NCI-H2227 treated with DMSO at 0.1 percent for 48 hours (cell line): ENCODE measurements around the gene TMEM182.

Source experiments
- DNase-seq: peaks from one replicate; lab custom pipeline; 2025; lab: John Stamatoyannopoulos, UW

The TMEM182 gene

DNA sequence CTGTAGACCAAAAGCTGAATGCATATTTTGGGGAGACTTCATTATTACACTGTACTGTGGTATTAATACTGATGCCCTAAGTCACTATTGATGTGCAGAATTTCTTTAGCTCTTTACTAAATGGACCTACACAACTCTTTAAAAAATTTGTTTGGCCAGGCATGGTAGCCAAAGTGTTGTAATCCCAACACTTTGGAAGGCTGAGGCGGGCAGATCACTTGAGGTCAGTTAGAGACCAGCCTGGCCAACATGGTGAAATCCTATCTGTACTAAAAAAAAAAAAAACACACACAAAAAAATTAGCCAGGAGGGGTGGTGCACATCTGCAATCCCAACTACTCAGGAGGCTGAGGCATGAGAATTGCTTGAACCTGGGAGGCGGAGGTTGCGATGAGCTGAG lies 6.4 kb downstream of the TMEM182 start:
- no peak for DNase-seq

DNA sequence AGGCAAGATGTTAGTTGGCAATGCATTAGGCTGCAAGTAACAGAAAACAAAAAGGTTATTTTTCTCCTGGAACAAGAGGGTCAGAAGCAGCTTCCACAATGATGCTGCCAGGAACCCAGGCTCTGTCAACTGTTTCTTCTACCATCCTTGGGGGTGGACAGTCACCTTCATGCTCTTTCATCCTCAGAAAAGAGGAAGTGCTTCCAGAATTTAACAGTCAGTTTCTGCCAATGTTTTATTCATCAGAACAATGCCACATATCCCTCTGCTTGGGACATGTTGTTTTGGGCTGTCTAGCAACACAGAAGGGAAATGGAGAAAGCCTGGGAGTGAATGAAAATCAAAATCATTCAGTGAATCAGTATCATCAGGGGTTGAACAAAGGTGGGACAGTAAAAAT lies 7.1 kb downstream of the TMEM182 start:
- DNase-seq: no peak

DNA sequence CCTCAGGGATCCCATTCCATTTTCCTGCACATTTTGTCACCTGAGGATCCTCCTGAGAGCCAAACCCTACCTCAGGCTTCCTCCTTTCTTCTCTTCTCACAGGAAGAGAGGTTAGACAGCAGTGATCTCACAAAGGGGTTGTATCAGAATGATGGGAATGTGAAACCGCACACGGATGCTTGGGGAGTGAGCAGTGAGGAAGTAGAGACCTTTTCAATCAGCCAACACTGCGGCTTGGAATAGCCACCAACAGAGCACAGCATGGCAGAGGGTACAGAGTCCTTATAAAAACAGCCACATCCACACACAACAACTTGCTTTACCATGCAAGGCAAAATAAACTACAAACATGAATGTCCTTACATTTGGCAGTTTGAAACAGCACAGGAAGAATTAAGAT lies 8.7 kb downstream of the TMEM182 start:
- no peak for DNase-seq

DNA sequence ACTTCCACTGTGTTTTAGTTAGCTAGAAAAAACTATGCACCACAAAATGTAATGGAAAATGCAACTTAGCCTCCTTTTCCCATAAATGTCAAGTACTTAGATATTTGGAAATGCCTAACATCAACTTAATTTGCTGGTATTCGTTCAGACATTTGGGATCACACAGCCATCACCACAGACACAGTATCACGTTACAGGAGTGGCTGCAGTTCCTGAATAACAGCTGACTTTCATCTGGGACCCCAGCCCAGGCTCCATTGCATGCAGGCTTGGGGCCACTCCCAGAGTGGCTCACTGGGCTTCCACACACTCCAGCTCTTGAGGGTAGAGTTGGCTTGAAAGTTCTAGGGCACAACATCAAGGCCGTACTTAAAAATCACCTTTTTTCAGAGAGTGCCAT lies 9.3 kb downstream of the TMEM182 start:
- no peak for DNase-seq

DNA sequence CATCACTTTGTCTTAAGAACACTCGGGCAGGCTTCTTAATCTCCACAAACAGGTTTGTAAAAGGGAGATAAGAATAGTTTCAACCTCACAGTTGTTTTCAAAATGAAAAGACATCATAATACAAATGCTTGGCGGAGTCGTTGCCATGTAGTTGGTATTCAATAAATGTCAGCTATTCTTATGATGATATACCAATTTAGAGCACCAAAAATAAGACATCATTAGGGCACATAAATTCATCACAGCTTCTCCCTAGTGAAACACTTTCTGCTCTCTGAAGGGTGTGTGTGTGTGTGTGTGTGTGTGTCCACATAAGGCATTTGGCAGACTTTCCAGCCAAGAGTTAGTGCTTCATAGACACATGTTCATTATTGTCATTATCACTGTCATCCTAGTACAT lies 10.8 kb downstream of the TMEM182 start:
- no peak for DNase-seq

DNA sequence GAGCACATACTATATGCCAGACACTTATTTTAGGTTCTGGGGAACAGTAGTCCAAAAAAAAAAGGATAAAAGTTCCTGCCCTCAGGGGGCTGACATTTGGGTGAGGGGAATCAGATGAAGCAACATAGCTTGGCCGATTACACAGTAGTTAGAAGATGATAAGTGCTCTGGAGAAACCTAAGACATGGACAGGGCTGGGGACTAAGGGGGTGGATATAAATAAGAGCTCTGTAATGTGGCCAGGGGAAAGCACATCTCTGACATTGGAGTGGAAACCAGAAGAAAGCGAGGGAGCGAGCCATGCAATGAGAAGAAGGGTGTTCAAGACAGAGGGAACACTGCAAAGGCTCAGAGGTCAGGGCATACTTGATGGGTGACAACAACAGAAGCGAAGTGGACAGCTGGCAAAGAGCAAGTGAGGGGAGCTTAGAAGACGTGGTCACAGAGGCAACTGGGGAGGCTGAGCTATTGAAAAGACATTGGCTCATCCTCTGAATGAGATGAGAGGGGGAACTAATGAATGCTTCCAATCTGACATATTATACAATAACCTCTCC lies 11.4 kb downstream of the TMEM182 start:
- DNase-seq: no peak

DNA sequence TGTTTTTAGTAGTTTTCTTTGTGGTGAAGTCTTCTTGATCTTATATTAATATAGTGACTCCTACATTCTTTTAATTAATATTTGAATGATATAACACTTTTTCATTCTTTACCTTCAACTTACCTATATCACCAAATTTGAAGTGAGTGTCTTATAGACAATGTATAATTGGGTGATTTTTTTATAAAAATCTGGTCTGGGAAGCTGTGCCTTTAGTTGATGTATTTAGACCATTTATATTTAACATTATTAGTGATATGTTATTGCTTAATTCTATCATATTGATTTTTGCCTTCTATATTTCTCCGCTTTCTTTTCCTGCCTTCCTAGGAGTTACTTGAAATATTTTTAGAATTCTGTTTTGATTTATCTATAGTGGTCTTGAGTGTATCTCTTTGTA lies 16.4 kb downstream of the TMEM182 start:
- no peak for DNase-seq

DNA sequence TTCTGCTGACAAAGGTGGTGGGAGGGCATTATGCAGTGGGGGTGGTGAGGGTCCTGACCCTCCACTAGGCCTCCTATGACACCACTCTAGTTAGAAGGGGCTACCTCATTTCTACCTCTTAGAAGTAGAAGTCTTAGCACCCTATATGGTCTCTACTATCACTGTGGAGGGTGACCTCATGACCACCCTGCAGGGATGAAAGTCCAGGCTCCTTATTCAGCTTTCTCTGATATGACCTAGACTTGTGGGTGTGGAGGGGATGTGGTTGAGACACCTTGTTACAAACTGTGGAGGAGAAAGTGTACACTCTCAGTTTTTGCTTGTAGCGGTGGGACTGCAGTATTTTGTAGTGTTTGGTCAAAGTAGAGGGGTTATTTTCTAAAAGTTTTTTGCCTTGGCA lies 18.6 kb downstream of the TMEM182 start:
- no peak for DNase-seq

DNA sequence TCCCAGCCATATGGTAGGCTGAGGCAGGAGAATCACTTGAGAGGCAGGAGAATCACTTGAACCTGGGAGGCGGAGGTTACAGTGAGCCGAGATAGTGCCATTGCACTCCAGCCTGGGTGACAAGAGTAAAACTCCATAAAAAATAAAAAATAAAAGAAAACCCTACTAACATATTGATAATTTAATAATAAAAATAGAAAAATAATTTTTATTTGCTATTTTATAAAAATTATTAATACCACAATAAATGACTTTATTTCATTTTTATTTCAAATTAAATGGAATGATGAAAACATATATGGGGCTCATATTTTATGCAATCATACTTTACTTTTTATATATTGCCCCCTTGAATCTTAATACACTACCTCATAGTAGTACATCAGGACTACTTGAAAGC lies 20.4 kb downstream of the TMEM182 start:
- no peak for DNase-seq

DNA sequence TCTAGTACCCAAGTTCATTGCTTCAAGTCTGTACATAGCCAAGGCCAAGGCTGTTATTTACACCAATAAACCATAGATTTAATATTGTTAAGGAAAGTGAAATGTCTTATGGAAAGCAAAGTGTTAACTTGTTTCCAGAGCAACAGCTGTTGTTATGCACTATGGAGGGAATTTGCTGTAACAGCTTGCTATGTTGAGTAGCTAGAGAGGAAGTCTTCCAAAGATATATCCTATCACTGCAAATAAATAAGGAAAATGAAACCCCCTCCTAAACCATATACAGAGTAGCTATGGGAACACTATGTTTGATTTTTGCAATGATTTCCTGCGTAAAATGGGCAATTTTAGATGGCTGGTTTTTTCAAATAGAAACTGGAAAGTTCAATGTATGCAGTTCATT lies 21.1 kb downstream of the TMEM182 start:
- no peak for DNase-seq

DNA sequence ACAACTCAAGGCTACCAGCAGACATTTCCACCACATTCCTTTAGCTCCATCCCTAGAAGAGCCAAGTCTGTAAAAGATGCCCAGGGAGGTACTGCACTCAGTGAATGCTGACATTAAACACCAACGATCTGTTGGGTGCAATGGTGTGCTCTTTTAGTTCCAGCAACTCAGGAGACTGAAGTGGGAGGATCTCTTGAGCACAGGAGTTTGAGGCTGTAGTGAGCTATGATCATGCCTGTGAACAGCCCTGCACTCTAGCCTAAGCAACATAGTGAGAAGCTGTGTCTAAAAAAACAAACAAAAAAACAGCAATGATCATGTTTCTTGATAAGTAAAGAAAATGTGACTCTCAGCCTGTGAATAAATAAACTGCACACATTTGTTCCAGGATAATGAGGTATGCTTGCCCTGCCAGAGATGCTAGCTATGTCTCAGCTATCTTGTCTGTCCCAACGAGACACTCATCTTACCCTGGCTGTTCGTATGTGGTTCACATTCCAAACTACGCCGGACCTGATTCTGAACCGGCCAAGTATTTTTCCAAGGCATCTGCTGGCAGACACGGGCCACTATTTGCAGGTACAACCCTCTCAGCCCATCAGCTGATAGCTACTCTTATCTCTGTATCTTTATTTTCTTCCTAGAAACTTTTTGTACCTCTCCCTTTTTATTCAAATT lies 21.8 kb downstream of the TMEM182 start:
- no peak for DNase-seq

DNA sequence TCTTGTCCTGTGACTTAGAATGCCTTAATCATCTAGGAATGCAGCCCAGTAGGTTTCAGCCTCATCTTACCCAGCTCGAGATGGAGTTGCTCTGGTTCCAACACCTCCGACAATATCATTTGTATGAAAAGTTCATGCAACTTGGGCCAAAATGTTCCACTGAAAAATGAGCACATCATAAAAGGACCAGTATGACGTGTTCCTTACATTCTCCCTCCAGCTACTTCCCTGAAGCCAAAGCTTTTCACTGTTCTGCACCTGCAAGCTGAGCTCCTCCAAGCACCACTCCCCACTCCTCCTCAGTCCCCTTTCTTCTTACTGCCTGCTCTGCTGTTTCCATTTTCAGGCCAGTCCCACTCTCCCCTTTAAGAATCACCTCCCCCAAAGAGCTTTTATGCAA lies 23.1 kb downstream of the TMEM182 start:
- DNase-seq: no peak

DNA sequence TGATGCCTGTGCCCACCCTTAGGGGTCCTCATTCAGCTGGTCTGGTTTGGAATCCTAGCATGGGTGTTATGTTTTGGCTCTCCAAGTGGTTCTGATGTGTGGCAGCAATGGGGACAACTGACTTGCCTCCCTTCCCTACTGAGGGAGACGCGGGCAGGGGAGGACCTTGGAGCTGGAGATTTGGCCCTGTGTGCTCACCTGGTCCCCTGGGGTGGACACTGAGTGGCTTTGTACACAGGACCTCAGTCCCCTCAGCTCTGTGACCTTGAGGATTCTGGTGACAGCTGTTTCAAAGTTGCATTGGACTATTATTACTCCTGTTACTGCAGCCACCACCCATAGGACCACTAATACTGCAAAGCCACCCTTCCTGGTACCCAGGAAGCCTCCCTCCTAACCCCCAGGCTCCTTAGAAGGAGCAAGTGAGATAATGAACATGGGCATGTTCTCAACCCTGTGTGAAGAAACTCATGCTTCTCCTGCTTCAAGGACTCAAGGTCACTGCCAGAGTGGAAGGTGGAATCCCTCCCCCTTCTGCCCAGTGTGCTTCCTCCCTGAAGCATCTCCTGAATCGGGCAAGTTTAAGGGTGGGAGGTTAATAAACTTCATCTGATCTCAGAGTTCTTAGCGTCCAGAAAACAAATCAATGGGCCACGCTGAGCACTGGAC lies 26.5 kb downstream of the TMEM182 start:
- DNase-seq: no peak

DNA sequence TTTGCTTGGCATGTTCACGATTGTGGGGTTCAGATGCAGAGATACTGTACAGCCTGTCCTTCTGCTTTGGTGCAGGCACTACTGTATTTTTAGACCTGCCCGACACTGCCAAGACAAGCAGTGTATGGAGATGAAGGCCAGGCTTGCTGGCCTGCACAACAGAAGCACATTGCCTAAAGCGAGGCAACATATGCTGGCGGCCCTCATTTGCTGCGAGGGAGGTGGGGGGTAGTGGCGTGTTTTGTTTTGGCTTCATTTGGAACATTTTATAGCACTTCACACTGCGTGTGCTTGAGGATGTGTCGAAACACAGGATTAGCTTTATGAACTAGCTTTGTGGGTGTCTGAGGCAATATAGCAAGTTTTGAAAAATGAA lies 27.0 kb downstream of the TMEM182 start:
- no peak for DNase-seq

DNA sequence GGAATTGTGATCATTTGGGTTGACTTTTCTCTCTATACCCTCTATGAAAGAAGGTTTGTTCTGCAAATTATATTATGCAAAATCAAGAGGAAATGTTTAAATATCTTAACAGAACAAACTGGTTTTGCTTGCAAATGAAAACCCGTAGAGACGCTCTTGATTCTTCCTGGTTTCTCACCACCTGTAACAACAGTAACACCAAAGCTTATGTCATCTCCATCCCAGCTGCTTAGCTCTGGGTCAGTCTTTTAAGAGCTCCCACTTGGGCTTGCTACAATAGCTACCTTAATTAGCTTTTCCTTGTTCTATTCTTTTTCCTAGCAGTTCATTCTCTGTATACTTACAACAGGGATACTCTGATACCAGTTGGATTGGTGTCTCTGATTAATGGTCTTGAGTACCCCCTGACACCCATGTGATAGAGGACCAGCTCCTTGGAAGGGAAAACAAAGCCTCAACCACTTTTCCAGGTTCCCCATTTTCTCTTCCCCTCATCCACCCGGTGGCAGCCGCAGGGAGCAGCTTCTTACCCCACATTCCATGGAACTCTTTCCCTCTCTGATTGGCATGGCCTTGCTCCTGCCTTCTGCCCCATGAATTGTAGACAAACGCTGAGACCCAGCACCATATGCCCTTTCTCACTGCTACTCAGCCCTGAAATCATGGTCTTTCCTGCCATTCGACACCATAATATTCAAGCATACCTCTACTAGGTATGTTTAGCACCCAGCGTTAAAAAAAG lies 27.7 kb downstream of the TMEM182 start:
- DNase-seq: no peak

DNA sequence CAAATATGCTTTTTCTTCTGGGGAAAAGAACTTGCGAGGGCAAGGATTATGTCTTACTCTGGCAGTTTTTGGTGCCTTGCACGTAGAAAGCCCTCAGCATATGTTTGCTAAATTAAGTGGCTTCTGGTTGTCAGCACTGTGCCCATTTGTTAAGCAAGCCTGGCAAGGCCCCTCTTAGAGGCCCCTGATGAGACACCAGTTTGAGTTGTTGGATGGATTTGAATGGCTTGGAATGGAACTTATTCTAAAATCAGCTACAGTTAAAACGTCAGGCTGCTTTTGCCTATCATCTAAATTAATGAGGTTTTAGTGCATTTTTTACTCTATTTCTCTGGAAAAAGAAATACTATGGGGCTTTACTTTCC lies 28.2 kb downstream of the TMEM182 start:
- DNase-seq: no peak

DNA sequence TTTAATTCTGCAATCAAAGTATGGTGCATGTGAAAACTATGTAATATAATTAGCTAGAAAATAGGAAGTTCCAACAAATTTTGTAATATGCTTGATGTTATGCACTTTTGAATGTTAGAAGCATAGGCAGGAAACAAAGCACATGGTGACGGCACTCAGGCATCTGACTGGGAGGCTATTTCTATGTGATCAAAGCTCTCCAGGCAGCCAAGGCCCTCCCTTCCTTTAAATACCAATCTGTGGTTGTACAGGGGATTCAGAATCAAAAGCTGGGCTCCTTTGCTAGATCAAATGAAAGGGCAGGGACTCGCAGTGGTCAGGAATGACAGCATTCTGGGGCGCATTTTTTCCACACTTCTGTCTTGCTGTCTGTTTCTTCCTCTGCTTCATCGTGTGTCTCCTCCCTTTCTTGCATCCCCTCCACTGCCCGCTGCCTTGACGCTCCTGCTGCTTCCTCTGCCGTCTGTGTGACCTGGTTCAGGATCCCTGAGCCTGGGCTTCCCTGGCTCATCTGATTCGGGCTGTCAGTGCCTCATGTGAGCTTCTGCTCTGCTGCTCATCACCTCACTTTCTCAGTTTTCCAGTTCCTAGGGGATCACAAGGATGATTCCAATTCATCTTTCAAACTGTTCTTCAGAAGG lies 30.9 kb downstream of the TMEM182 start:
- DNase-seq: no peak

DNA sequence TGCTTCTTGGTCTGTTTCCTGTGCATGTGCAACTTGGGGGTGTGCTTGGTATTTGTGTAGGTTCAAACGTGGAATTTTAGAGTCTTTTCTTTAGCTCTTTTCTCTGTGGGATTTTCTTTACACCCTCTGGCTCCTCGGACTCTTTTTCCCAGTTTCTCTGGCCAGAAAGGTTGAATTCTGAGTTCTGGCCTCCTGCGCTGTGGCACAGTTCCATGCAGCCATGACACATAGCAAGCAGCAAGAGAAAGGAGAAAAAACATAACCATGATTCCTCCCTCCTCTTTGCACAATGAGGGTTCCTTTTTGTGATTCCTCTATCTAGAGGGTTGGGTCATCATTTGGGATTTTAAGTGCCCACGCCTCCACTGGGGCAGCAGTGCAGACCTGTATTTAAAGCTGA lies 33.8 kb downstream of the TMEM182 start:
- DNase-seq: no peak

DNA sequence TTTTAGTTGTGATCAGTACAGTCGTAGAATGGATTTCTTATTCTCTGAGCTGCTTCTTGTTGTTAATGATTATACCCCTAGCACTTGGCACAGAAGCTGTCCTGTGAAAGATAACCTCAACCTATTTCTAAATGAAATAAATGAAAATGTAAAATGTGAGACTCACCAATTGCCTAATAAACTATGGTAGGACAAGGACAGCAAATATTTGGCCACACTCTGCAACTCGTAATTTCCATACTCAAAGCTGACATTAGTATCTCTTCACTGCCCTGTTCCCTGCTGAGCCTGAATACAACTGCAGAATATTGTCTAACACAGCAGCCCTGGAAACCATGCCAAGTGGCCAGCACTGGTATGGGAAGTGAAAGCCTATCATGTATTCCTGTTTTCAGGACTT lies 34.5 kb downstream of the TMEM182 start:
- DNase-seq: no peak

DNA sequence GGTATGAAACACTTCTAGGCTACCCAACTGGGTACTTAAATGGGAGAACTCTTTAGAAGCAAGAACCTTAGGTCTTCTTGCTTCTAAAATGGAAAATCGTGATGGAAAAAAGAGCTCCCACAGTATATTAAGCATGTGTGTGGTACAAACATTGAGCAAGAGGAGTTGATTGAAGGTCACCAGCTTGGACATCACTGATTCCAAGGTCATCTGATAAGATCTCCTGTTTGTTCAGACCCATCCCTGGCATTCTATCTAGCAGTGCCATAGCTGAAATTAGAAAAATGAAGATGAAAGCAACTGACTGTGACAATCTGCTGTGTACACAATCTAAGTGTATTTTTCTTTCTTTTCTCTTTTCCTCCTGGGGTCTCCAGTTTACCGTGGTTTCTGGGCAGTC lies 35.7 kb downstream of the TMEM182 start:
- DNase-seq: no peak

DNA sequence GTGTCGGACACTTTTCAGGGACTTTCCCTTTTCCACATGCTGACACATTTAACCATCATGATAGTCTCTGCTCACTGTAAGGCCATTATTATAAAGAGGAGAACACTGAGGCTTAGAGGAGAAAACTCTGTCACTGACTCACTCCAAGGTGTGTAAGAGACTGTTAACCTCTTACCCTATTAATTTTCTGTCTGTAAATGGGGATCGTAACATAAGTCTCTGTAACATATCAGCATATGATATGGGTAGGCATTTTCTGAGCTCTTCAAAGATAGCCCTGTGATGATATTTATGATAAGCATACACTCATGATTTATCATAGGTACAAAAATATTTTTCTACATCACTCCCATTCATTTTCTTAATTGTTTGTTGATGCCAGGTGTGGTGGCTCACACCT lies 36.4 kb downstream of the TMEM182 start:
- no peak for DNase-seq

DNA sequence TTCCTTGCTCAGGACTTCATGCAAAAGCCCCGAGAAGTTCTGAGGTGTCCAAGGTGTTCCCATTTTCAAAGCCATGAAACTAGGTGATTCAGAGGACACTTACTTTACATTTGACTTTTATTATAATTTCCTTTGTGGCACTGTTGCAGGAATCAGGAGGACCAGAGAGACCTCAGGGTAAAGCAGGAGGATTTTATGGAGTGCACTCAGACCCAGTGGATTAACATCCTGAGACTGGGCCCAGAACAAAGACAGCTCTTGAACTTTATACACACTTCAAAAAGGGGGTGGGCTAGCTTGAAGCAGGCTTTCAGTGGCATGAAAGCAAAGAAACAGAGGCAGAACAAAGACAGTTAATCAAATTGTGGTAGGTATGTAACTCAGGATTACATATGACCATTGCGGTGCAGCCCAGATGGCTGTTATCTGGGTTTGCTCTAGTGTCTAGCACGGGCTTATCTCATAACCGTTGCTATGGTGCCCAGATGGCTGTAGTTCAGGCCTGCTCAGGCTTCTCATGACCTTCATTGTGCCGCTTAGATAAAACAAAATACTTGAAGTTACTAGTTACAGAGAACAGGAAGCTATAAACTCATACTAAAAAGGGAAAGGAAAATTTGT lies 39.4 kb downstream of the TMEM182 start:
- no peak for DNase-seq
